Caco-2 (cell line): Measurements from ENCODE around the gene ARHGAP15. TPM values are rescaled to one million over a fixed set of nuclear protein-coding genes. Genes with fewer than 3 reads are reported as not detected.

Source experiments
- BruUV-seq: library from RNA; stranded (reverse); fragments of 400-500 nt; replicated peaks from 2 replicates; lab custom pipeline; 2021; lab: Mats Ljungman, UMichigan
- CTCF ChIA-PET: fragments of 300-600 bp; sonication (Branson Sonifier 250); formaldehyde crosslinking; loops from one replicate; lab custom pipeline; 2022; ENCODE audit warnings: antibody characterized with exemption; lab: Charles Lee
- POLR2A ChIA-PET: fragments of 300-600 bp; sonication (Branson Sonifier 250); formaldehyde crosslinking; loops from one replicate; lab custom pipeline; 2022; ENCODE audit warnings: antibody characterized with exemption; lab: Charles Lee
- DNase-seq, 2 experiments: peaks; one replicate each; pipeline versions ENCODE4 v3.0.0 to v3.0.0-alpha.2; 2020 to 2022
- H3K27me3 ChIP-seq: replicated peaks from 2 replicates; pipeline ENCODE4 v1.6.0; 2011; ENCODE audit warnings: low read length; ENCODE audit not compliant: control insufficient read depth, insufficient read depth
- H3K36me3 ChIP-seq: 2 replicates; pipeline ENCODE4 v1.5.1; 2011; ENCODE audit warnings: low read length; ENCODE audit not compliant: control insufficient read depth, insufficient read depth
- H3K4me1 ChIP-seq: fragments of 250-450 bp; sonication (Bioruptor Pico); 2 replicates; pipeline ENCODE4 v1.5.1; 2020; ENCODE audit warnings: mild to moderate bottlenecking
- H3K4me3 ChIP-seq: 2 replicates; pipeline ENCODE4 v1.5.1; 2011; ENCODE audit warnings: low read depth, mild to moderate bottlenecking, control low read depth, low read length
- H3K9me3 ChIP-seq: fragments of 250-450 bp; sonication (Bioruptor Pico); 2 replicates; pipeline ENCODE4 v1.5.1; 2020; ENCODE audit warnings: mild to moderate bottlenecking, moderate library complexity
- H3K27ac Mint-ChIP-seq: one replicate; pipeline ENCODE4 v1.8.0; 2022; ENCODE audit warnings: mixed read lengths; ENCODE audit not compliant: unreplicated experiment
- H3K27me3 Mint-ChIP-seq: one replicate; pipeline ENCODE4 v1.8.0; 2022; ENCODE audit warnings: mixed read lengths; ENCODE audit not compliant: insufficient read depth, unreplicated experiment
- H3K36me3 Mint-ChIP-seq: one replicate; pipeline ENCODE4 v1.8.0; 2022; ENCODE audit warnings: mild to moderate bottlenecking, mixed read lengths; ENCODE audit not compliant: insufficient read depth, unreplicated experiment
- H3K4me1 Mint-ChIP-seq: one replicate; pipeline ENCODE4 v1.8.0; 2022; ENCODE audit warnings: low read depth, mixed read lengths; ENCODE audit not compliant: unreplicated experiment
- H3K4me3 Mint-ChIP-seq: one replicate; pipeline ENCODE4 v1.8.0; 2022; ENCODE audit warnings: mild to moderate bottlenecking, moderate library complexity, mixed read lengths; ENCODE audit not compliant: unreplicated experiment
- H3K9me3 Mint-ChIP-seq: one replicate; pipeline ENCODE4 v1.8.0; 2022; ENCODE audit warnings: mixed read lengths; ENCODE audit not compliant: unreplicated experiment
- CTCF ChIP-seq, 2 experiments: fragments of 200-600 bp in 1 of 2; IDR thresholded peaks; 1 replicate in 1 of 2; 2 replicates in 1 of 2; pipeline versions ENCODE4 v1.5.1 to v1.8.0; 2011 to 2022; ENCODE audit warnings: antibody characterized with exemption in 1 of 2, control low read depth in 1 of 2, inconsistent platforms in 1 of 2, low read depth in 1 of 2, low read length in 1 of 2, mild to moderate bottlenecking in 1 of 2, moderate library complexity in 1 of 2; ENCODE audit not compliant: insufficient read depth in 1 of 2, severe bottlenecking in 1 of 2, unreplicated experiment in 1 of 2
- intact Hi-C: fragments of 100-400 bp; cut with micrococcal nuclease; formaldehyde crosslinking; loops from one replicate; pipeline ENCODE4 v1.10.0; 2022; ENCODE audit not compliant: unreplicated experiment
- total RNA-seq: library from RNA; stranded (reverse); gene quantifications from 2 replicates; pipeline ENCODE4 v1.2.3, GENCODE V29; 2022

ARHGAP15 gene
- total RNA-seq, 1 experiment from 2014 or later, result not detected

GRCh38 chr2:143209570-143210445, 80.6 kb downstream of the ARHGAP15 start:
- peaks cover 13% of the 10 kb centered on the region for H3K27me3 Mint-ChIP-seq
- intact Hi-C loops, result no loop called here
- no peaks in the 10 kb centered on the region for H3K36me3 Mint-ChIP-seq
- BruUV-seq, result no TSS peak
- no peak overlapping the region for H3K4me3 Mint-ChIP-seq
- ChIA-PET CTCF (no interaction called here), POLR2A (no interaction called here)
- no peak overlapping the region for H3K27ac Mint-ChIP-seq
- Histone ChIP-seq H3K4me3 (no peak overlapping the region), H3K4me1 (no peaks in the 10 kb centered on the region), H3K27me3 (no peaks in the 10 kb centered on the region), H3K36me3 (no peaks in the 10 kb centered on the region), H3K9me3 (no peaks in the 10 kb centered on the region)
- H3K4me1 Mint-ChIP-seq, result no peaks in the 10 kb centered on the region
- TF ChIP-seq CTCF (IDR thresholded peaks at IDR 0.05; ENCODE audit: insufficient read depth in 1 of 2, low read depth in 1 of 2, low read length in 1 of 2, severe bottlenecking in 1 of 2, unreplicated experiment in 1 of 2), result no peak
- no peak for DNase-seq
- no peaks in the 10 kb centered on the region for H3K9me3 Mint-ChIP-seq

- H3K4me3 Mint-ChIP-seq, result no peak overlapping the region
- no peaks in the 10 kb centered on the region for H3K4me1 ChIP-seq
- no peaks in the 10 kb centered on the region for H3K9me3 ChIP-seq
- H3K27ac Mint-ChIP-seq, result no peak overlapping the region
- no peaks in the 10 kb centered on the region for H3K36me3 ChIP-seq
- no peak overlapping the region for H3K4me3 ChIP-seq
- no TSS peak for BruUV-seq
- intact Hi-C loops, result no loop called here
- DNase-seq, result no peak
- ChIA-PET POLR2A (no interaction called here), CTCF (no interaction called here)
- H3K9me3 Mint-ChIP-seq, result no peaks in the 10 kb centered on the region
- no peak for TF ChIP-seq CTCF (IDR thresholded peaks at IDR 0.05; ENCODE audit: insufficient read depth in 1 of 2, low read depth in 1 of 2, low read length in 1 of 2, severe bottlenecking in 1 of 2, unreplicated experiment in 1 of 2)
- H3K4me1 Mint-ChIP-seq, result no peaks in the 10 kb centered on the region
- H3K27me3 ChIP-seq, result no peaks in the 10 kb centered on the region
- peaks cover 13% of the 10 kb centered on the region for H3K27me3 Mint-ChIP-seq
- no peaks in the 10 kb centered on the region for H3K36me3 Mint-ChIP-seq
Measured at GRCh38 chr2:143210446-143210819, 81.2 kb downstream of the ARHGAP15 start.

DNA sequence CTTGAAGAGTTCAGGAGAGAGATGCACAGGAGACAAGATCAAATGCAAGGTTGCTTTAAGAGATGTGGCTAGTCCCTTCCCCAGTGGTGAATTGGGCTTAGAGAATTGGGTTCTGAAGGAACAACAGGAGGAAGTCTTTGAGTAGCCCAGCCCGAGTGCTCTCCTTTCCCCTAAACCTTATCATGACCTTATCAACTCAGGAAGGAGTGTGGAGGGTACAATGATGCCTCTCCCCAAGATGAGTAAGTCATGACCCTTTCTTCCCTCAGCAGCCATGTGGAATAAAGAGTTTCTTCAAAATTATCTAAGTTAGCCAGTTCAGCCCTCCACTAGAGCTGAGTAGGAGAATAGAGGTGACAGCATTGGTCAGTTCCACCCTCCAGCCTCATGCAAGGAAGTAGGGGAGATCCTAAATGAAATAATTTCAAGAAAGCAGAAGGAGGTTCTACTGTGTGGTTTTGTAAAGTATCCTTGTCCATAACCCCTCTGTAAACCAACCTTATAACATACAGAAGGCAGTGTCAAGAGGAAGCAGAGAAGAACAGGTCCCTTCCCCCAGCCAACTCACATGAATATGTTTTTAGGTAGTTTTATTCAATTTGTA, 88.4 kb downstream of the ARHGAP15 start:
- H3K4me1 ChIP-seq, result no peaks in the 10 kb centered on the region
- no peaks in the 10 kb centered on the region for H3K36me3 ChIP-seq
- ChIA-PET CTCF (no interaction called here), POLR2A (no interaction called here)
- H3K4me3 ChIP-seq, result no peak overlapping the region
- no peaks in the 10 kb centered on the region for H3K4me1 Mint-ChIP-seq
- H3K27me3 ChIP-seq, result no peaks in the 10 kb centered on the region
- no peak overlapping the region for H3K4me3 Mint-ChIP-seq
- intact Hi-C loops, result loop anchor here (2.0 kb wide), 1 partner anchor 13 kb away; no protein-coding TSS in a partner anchor
- BruUV-seq, result no TSS peak
- DNase-seq, result no peak
- no peak overlapping the region for H3K27ac Mint-ChIP-seq
- no peaks in the 10 kb centered on the region for H3K9me3 Mint-ChIP-seq
- no peaks in the 10 kb centered on the region for H3K9me3 ChIP-seq
- no peak for TF ChIP-seq CTCF (IDR thresholded peaks at IDR 0.05; ENCODE audit: insufficient read depth in 1 of 2, low read depth in 1 of 2, low read length in 1 of 2, severe bottlenecking in 1 of 2, unreplicated experiment in 1 of 2)
- peaks cover 2% of the 10 kb centered on the region for H3K27me3 Mint-ChIP-seq
- H3K36me3 Mint-ChIP-seq, result no peaks in the 10 kb centered on the region
